COR-L47 (cell line): ENCODE results near the gene PNLIP.

Experiments
- DNase-seq: peaks from one replicate; lab custom pipeline; 2025; lab: John Stamatoyannopoulos, UW

The PNLIP gene

GRCh38 chr10:116614796-116615195 lies 69.1 kb downstream of the PNLIP start:
- DNase-seq: no peak

GRCh38 chr10:116615199-116615776 lies 69.6 kb downstream of the PNLIP start:
- no peak for DNase-seq
